AG20443 (cell line): ENCODE results near the gene FOXP2.

ENCODE experiments used
- DNase-seq: peaks from one replicate; pipeline ENCODE4 v3.0.0; 2012; ENCODE audit warnings: low spot score, mixed read lengths

The FOXP2 gene

DNA sequence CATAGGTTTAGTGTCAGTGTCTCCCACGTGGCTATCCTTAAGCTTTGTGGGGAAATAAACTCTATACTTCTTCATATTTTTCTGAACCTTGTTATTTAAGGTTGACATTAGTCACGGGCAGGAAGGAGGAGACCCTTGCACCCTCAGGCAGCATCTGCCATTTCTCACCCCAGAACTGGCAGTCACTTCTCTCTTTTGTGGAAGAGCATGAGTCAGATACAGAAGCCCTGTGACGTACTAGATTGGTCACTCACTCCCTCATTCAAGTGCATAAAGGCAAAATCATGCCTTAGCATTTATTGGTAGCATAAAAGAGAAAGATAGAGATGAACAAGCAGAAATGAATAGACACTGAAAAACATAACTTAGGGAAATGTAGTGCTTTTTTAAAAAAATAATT, 301.3 kb downstream of the FOXP2 start:
- DNase-seq = no peak

DNA sequence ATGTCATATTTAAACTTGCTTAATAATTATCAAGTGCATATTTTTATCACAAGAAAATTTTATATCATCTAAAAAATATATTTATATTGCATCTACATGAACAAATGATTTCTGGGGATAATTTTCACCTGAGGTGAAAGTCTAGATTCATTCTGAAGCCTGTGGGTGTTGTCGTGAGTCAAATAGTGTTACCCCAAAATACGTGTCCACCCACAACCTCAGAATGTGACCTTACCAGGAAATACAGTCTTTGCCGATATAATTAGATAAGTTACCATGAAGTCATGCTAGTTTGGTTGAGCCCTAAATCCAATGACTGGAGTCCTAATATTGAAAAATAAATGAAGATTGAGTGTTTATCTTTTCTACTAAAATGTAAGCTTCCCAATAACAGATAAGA, 304.2 kb downstream of the FOXP2 start:
- DNase-seq = no peak

DNA sequence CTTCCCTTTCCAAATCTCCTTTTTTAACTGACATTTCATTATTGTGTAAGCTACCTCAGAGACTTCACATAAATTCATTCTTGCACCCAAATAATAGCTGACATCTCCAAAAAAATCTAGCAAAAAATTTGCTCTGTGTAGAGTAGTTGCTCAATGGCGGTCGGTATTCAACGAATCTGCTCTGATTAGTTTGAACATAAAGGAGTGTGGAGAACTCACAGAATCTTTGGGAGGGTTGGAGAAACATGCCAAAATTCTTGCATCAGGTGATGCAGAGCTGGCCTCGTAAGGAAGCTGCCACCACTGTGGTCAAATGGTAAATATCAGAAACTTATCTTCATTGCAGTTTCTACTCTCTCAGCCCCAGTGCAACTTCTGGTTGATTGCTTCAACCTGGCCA, 306.1 kb downstream of the FOXP2 start:
- DNase-seq = no peak

GRCh38 chr7:114722562-114722961, 307.9 kb downstream of the FOXP2 start:
- DNase-seq = no peak

GRCh38 chr7:114723308-114723707, 308.7 kb downstream of the FOXP2 start:
- DNase-seq = no peak

- DNase-seq = no peak
These were observed 325.5 kb downstream of the FOXP2 start for GRCh38 chr7:114740095-114740494.

DNA sequence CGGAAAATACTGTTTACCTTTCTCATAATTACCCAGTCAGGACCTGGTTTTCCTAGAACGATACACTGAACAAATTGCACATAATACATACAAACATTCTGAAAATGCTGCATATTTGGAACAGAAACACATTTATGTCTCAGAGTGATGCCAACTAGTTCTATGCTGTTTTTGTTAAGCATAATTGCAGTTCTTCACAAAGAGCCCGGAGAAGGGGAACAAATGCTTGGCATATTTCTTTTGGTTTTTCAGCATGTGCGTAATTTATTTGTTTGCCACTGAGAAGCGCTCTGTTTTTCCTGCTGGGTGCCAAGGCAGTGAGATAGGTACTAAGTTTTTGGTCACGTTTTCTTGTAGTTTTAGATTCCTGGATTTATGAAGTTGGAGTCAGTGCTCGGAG, 326.3 kb downstream of the FOXP2 start:
- DNase-seq = no peak

DNA sequence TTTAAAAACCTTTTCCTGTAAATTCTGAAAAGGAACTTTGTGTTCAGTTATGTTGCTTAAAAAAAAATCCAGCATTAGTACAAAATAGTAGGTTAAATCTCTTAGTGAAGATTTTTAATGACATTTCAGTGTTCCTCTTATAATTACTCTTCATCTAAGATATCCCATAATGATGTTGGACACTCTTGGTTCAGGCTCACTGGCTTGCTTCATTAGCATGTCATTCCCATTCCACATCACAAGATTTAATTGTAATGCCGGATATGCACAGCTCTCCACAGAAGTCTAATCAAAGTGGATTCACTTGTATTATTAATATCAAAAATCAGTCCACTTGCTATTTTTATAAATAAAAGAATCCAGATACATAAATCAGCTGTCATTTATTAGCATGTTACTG, 327.3 kb downstream of the FOXP2 start:
- no peak for DNase-seq
